Measurements from ENCODE around the gene SHOC2.

SHOC2 gene

DNA sequence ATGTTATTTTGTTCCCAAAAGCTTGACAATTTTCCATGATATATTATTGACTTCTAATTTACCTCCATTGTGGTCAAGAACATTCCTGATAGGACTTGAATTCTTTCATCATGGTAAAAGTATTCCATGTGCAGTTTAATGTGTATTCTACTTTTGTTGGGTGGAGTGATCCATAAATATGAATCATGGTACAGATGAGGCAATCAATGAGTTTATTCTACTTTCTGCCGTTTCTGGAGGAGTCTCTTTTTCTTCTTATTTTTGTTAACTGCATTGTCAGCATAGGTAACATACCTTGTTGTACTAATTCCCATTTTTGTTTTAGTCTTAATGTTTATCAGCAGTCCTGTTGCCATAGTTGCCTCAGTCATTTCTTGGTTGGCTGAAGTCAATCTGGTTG lies 69.6 kb downstream of the SHOC2 start:
- no peak for DNase-seq

DNA sequence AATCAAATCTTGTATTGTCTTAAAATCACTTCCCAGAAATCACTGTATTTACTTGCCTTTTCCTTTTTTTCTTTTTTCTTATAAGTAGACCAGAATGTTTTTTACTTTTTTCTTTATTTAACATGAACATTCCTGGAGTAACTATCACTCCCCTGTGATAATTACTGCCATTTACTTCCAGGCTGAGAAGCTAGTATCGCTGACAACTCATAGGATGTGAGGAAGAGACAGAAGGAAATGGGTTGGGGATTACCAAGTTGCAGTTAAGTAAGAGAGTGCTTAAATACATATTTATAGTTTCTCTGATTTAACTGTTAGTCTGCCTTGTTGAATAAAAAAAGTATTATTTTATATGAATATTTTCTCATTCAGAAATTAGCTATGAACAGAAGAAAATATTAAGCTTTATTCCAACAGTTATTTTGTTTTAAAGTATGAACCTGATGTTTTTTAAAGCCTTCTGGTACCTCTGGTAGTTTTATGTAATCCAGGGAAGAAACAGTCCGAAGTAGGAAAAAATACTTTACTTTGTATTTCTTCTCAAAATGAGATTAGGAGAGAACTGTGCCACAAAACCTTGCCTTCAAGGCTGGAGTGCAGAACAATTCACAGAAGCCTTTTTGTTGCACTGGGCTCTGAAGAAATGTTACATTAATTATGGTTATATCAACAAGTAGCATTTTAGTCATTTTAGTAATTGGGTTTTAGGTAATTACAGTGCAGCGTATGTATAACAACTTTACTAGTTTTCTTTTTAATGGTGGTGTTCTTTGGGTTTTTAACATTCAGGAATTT lies 72.8 kb downstream of the SHOC2 start:
- DNase-seq: no peak

DNA sequence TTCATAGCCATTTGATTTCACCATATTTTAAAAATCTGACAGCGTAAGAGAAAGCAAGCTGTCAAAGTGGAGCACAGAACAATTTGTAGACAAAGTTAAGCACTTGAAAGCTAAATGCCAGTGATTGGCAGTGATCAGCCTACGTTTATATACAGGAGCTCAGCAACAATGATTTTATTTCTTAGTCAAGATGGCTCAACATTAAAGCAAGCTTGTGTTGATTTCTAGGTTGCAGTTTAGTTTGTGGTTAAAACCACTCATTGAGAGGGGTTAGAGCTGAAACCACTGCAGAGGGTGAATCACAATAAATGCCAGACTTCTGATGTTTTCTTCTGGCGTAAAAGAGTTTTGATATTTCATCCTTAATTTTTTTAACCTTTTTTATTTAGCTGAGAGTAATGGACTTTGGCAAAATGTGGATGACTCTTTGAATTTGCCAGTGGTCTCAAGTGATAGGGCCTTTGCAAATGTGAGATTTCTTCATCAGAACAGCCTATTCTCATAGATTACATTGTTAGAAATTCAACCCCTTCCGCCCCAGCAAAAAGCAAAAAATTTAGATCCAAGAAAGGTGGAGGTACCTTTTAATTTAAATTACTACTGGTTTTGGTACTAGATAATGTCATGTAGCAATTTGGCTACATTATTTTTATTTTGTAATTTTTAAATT lies 73.8 kb downstream of the SHOC2 start:
- no peak for DNase-seq

DNA sequence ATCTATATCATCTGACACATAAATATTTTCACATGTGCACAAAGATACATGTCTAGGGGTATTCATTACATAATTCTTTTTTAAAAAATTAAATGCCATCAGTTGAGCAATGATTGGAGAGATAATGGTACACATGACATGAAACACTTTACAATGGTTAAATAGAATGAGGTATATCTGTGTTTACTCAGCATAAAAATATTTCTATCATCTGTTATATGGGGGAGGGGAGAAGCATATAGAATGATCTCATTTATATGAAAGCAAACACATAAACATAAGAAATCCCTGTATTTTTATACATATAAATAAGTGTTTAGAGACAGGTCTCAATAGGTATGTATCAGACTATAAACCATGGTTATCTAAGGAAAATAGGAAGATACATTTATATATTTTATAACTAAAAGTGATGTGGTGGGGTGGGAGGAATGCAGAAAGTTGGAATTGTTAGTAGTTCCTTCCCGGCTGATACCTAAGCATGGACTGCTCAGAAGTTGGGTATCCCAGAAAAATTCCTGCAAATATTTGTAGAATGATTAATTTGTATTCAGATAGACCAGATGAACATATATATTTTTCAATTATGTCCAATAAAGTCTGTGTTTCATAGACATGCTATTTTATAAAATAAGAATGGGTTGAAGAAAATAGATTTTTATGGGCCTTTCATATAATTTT lies 75.1 kb downstream of the SHOC2 start:
- DNase-seq: no peak

DNA sequence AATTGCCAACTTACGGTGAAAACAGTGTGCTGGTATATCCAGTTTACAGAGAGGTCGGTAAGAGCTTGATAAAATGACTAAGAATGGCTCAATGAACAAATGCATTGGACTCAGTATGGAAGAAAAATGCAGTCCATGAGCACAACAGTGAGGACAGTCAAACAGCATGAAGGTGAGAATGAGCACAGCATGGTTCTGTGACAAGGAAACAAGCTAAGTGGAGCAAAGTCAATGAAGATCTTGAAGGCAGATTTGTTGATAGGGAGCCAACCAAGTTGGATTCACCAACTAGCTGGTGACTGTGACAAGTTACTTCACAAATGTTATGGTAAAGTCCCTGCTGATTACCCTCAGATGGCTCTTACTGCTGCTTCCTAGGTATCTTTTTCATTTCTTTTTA lies 75.9 kb downstream of the SHOC2 start:
- DNase-seq: no peak

DNA sequence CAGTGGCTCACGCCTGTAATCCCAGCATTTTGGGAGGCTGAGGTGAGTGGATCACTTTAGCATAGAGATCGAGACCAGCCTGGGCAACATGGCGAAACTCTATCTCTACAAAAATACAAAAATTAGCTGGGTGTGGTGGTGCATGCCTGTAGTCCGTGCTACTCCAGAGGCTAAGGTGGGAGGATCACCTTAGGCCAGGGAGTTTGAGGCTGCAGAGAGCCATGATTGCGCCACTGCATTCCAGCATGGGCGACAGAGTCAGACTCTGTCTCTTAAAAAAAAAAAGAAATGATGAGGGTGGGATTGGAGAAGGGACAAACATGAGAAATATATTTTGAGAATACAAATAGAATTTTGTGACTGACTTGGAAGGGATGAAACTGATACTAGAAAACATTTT lies 76.9 kb downstream of the SHOC2 start:
- DNase-seq: no peak

DNA sequence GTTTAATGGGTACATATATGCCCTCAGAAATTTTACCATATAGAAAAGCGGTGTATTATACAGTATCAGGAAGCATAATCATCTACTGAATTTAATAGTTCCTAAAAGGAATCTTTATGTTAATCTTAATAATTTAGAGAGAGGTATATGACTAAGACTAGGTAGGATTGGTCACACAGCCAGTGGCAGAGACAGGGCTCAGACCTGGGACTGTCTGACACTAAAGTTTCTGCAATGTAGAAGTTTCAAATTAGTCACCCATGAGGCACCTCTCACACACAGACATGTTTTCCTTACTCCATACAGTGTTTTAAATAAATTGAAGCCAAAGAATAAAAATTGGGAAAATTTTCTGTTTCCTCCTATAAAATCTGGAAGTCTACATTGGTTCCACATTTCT lies 84.6 kb downstream of the SHOC2 start:
- no peak for DNase-seq

DNA sequence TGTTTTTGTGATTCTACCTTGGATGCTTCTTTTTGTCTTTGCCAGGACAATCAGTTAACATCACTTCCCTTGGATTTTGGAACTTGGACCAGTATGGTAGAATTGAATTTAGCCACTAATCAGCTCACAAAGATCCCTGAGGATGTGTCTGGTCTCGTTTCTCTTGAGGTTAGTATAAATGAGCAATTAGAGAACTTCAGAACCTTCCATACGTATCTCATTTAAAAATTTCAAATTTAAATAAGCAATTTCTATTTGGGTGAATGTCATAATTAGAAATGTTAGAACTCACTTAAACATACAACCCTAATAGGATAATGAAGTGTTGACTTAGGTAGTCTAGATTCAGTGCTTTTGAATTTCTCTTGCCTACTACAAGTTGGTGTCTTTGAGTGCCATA lies 88.1 kb downstream of the SHOC2 start:
- no peak for DNase-seq

DNA sequence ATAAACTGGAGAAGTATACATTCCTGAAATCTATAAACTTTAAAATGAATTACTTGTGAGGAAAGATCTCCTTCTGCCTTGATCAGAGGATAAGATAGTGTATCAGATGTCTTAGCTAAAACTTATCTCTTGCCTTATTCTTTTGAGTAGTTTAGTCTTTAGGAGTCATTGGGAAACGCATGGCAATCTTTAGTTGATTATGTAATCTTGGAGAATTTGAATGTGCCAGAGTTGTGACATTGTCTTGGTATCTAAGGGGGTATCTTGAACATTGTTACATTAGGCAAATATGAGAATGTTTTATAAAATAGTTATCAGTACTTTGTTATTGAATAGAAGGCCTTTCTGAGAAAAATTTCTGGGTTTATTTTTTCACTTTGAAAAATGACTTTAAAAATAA lies 95.8 kb downstream of the SHOC2 start:
- DNase-seq: no peak

DNA sequence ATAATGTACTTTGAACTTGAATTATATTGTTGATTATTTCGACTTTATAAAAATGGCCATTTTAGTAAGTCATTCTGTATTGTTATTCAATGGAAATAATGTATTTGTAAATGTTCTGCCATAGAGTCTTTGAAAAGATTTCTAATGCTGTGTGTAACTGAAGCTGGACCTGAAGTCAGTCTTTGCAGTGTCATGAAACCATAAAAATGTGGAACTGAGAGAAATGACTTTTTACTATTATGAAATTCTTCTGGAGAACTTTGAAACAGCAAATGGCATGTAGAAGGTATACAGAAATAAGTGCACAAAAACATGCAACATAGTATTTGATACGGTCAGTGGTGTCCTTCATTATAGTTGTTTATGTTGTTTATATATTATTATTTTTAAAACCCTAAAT lies 97.7 kb downstream of the SHOC2 start:
- no peak for DNase-seq

DNA sequence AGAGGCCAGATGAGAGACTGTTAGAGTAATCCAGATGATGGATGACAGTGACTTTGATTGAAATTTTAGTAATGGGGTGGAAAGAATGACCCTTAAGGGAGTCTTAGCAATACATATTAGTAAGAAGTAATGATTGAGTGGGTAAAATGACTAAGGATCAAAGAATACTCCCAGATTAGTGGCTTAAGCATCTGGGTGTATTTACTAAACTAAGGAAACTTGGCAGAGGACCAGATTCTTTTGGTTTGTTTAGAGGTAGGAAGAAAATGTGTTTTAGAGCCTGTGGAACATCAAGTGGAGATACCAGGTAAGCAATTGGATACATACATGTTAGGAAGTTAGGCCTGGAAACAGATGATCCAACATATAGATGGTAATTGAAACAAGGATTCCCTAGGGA lies 98.6 kb downstream of the SHOC2 start:
- peak in 1 of 3 experiments; percentile 0 for DNase-seq

DNA sequence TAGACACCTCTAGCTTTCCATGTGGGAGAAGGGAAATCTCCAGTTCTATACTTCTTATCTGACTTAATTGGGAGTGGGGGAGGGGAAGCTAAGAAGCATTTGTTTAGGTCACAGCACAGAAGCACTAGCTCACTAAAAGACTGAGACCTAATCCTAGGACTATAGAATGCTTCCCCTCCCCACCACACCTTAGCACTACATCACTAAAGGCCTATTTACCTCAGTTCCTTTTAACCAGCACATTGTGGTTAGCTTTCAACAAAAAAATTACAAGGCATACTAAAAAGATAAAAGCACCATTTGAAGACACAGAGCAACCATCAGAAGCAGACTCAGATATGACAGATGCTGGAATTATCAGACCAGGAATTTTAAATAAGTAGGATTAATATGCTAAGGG lies 103.7 kb downstream of the SHOC2 start:
- DNase-seq: no peak

DNA sequence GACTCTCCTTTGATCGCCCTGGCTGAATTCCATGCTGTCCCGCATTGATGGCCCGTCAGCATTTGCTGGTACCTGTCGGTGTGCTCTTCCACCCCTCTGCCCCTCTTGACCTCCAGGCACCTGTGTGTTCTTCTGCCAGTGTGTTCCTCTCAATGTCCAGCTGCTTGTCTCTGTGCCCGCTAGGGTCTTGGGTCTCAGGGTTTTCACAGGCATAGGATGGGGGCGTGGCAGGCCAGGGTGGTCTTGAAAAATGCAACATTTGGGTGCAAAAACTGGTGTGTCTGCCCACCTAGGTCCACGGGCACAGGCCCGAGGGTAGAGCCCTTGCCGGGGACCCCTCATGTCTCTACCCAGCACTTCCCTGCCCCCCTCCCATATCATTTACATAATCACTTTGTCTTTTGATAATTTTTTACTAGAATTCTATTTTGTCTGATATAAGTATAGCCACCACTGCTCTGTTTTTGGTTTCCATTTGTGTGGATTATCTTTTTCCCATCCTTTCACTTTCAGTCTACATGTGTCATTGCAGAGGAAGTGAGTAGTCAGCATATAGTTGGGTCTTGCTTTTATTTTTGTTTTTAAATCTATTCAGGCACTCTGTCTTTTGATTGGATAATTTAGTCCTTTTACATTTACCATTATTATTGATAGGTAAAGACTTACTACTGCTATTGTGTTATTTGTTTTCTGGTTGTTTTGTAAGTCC lies 110.8 kb downstream of the SHOC2 start:
- DNase-seq: no peak

DNA sequence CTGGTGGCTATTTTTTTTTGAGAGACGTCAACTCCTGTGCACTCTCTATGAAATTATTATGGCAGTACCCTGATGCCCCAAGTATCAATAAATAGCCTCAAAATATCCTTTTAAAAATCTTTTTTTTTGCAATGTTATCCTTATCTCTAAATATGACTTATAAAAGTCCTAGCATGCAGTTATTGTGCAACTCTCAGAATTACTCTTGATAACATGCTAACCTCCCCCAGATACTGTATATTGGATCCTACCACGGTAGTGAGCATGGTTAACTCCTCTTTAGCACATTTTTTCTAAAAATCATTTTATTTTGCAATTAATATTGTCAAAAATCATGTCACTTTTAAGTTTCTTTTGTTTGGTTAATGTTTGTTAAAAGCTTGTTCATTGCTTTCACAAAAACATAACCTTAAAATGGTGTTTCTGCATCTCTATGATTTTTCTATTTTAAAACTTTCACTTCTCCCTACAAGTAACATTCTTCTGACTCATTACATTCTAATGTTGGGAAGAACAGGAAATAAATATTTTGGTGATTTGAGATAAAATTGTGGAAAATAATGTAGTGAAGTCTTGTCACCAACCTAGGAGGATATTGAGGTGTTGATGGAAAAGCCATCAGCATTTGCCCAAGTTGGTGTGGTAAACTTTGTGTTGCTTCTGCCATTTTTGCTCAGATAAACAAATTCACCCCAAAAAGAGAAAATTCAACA lies 115.3 kb downstream of the SHOC2 start:
- DNase-seq: no peak

DNA sequence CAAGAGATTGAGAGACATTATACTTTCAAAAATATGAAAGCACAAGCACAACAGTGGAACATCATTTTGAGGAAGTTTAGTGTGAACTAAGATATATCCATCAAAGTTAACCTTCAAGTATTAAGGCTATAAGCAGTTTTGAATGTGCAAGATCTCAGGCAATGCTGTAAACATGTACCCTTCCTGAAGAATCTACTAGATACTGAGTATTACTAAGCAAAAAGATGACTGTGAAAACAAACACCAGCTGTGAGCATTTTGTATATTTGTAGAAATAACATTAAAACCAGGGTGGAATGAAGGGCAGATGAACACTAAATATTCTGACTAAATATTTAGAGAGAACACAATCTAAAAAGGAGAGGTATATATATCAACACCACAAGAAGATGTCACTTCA lies 116.1 kb downstream of the SHOC2 start:
- DNase-seq: no peak

DNA sequence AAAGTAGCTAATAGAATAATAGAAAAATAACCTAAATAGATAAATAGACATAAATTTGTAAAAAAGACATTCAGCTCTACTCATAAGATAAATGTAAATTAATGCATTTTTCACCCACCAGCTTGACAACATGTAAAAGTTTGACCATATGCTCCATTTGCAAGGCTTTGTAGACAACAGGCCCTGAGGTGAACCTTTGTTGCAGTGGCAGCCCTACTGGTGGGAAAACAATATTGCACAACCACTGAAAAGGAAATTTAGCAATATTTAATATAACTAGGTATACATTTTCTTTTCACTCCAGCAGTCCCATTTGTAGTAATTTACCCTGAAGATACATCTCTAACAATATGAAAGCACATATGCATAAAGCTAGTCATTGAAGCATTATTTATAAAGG lies 118.5 kb downstream of the SHOC2 start:
- DNase-seq: no peak

DNA sequence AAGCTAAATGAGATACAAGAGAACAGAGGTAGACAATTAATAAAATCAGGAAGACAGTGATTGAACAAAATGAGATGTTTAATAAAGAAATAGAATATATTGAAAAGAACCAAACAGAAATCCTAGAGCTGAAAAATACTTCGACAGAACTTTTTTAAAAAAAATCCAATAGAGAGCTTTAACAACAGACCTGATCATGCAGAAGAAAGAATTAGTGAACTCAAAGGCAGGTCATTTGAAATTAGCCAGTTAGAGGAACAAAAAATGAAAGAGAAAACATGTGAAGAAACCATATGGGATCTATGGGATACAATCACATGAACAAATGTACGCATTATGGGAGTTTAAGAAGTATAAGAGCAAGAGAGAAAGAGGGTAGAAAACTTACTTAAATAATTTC lies 120.1 kb downstream of the SHOC2 start:
- DNase-seq: no peak

DNA sequence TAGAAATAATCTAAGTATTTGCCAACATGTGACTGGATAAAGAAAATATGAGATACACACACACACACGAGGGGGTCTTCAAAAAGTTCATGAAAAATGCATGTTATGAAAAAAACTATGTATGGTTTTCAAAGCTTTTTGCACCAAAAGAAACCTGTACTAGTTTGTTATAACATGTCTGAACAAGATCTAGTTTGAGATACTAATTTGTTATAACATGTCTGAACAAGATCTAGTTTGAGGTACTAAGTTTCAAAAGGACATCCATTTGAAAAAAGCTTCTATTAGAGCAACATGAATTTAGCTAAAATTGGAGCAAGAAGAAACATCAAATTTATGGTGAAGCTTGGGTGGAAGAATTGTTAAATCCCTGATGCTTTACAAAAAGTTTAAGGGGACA lies 137.6 kb downstream of the SHOC2 start:
- DNase-seq: no peak
